CD14-positive monocyte (primary cell): ENCODE data around the gene GMEB2. TPM values are rescaled to one million over a fixed set of nuclear protein-coding genes. Genes with fewer than 3 reads are reported as not detected.

ENCODE experiments used
- DNase-seq, 3 donors: peaks; one replicate each; pipeline ENCODE4 v3.0.0-alpha.2; 2011 to 2022
- H2AFZ ChIP-seq: 2 replicates; pipeline ENCODE4 v1.6.0; 2012; ENCODE audit warnings: mild to moderate bottlenecking, low read depth, low read length, inconsistent platforms; ENCODE audit not compliant: insufficient read depth, poor library complexity, severe bottlenecking
- H3K27ac ChIP-seq, 2 donors: 1 replicate in 1 of 2; 2 replicates in 1 of 2; pipeline ENCODE4 v1.5.1; 2012 to 2013; ENCODE audit warnings: low read length in 2 of 2, control low read depth in 1 of 2, inconsistent platforms in 1 of 2, low read depth in 1 of 2, mild to moderate bottlenecking in 1 of 2
- H3K27me3 ChIP-seq, 2 donors: one replicate each; pipeline versions ENCODE4 v1.6.0 to v1.6.1; 2011 to 2013; ENCODE audit warnings: low read length in 2 of 2; ENCODE audit not compliant: control insufficient read depth in 2 of 2, insufficient read depth in 2 of 2
- H3K36me3 ChIP-seq, 2 donors: replicated peaks in 1 of 2; 1 replicate in 1 of 2; 2 replicates in 1 of 2; pipeline versions ENCODE4 v1.5.1 to v1.6.1; 2012 to 2013; ENCODE audit warnings: low read length in 2 of 2, control low read depth in 1 of 2, inconsistent platforms in 1 of 2, mild to moderate bottlenecking in 1 of 2; ENCODE audit not compliant: insufficient read depth in 2 of 2, control insufficient read depth in 1 of 2
- H3K4me1 ChIP-seq, 2 donors: 1 replicate in 1 of 2; 2 replicates in 1 of 2; pipeline versions ENCODE4 v1.5.1 to v1.6.1; 2012 to 2013; ENCODE audit warnings: low read length in 2 of 2, control low read depth in 1 of 2, inconsistent platforms in 1 of 2, mild to moderate bottlenecking in 1 of 2, moderate library complexity in 1 of 2; ENCODE audit not compliant: insufficient read depth in 2 of 2, control insufficient read depth in 1 of 2
- H3K4me2 ChIP-seq: replicated peaks from 2 replicates; pipeline ENCODE3; 2012; ENCODE audit warnings: low read length, moderate library complexity, mild to moderate bottlenecking; ENCODE audit not compliant: poor library complexity, severe bottlenecking; ENCODE audit errors: extremely low read depth
- H3K4me3 ChIP-seq, 3 experiments: fragments of 200-600 bp in 1 of 3; sonication (generic) in 1 of 3; replicated peaks in 1 of 3; 1 replicate in 2 of 3; 2 replicates in 1 of 3; pipeline ENCODE4 v1.5.1; 2011 to 2013; ENCODE audit warnings: low read length in 3 of 3, mild to moderate bottlenecking in 3 of 3, control low read depth in 2 of 3, low read depth in 2 of 3, inconsistent platforms in 1 of 3, moderate library complexity in 1 of 3
- H3K79me2 ChIP-seq: 2 replicates; pipeline ENCODE4 v1.6.0; 2012; ENCODE audit warnings: mild to moderate bottlenecking, control low read depth, inconsistent platforms, low read length, moderate library complexity; ENCODE audit not compliant: insufficient read depth
- H3K9ac ChIP-seq: 2 replicates; pipeline ENCODE4 v1.6.0; 2017; ENCODE audit warnings: low read length, mild to moderate bottlenecking; ENCODE audit not compliant: insufficient read depth, poor library complexity, severe bottlenecking
- H3K9me3 ChIP-seq, 2 donors: replicated peaks in 1 of 2; 1 replicate in 1 of 2; 2 replicates in 1 of 2; pipeline versions ENCODE4 v1.5.1 to v1.6.1; 2012 to 2013; ENCODE audit warnings: low read length in 2 of 2, control low read depth in 1 of 2; ENCODE audit not compliant: control insufficient read depth in 1 of 2, insufficient read depth in 1 of 2
- H4K20me1 ChIP-seq: 2 replicates; pipeline ENCODE4 v1.6.0; 2012; ENCODE audit warnings: mild to moderate bottlenecking, low read length, control low read depth, moderate library complexity; ENCODE audit not compliant: insufficient read depth
- H3K27ac Mint-ChIP-seq, 7 donors: one replicate each; pipeline ENCODE4 v1.8.0; 2020; ENCODE audit warnings: mild to moderate bottlenecking in 7 of 7, mixed read lengths in 7 of 7, moderate library complexity in 6 of 7, inconsistent platforms in 2 of 7
- H3K27me3 Mint-ChIP-seq, 3 donors: one replicate each; pipeline ENCODE4 v1.8.0; 2021 to 2022; ENCODE audit warnings: low read depth in 3 of 3, mild to moderate bottlenecking in 3 of 3, mixed read lengths in 3 of 3, moderate library complexity in 3 of 3, inconsistent platforms in 1 of 3
- H3K36me3 Mint-ChIP-seq, 2 donors: one replicate each; pipeline ENCODE4 v1.8.0; 2020; ENCODE audit warnings: mixed read lengths in 2 of 2, inconsistent platforms in 1 of 2, mild to moderate bottlenecking in 1 of 2
- H3K4me1 Mint-ChIP-seq: one replicate; pipeline ENCODE4 v1.8.0; 2020; ENCODE audit warnings: mild to moderate bottlenecking, mixed read lengths
- H3K4me3 Mint-ChIP-seq, 2 donors: one replicate each; pipeline ENCODE4 v1.8.0; 2020; ENCODE audit warnings: mild to moderate bottlenecking in 2 of 2, mixed read lengths in 2 of 2, moderate library complexity in 1 of 2
- H3K9me3 Mint-ChIP-seq, 7 donors: one replicate each; pipeline ENCODE4 v1.8.0; 2020 to 2022; ENCODE audit warnings: mixed read lengths in 7 of 7, mild to moderate bottlenecking in 6 of 7, moderate library complexity in 6 of 7, inconsistent platforms in 2 of 7
- WGBS: methylation state at CpG from one replicate; pipeline ENCODE4 v1.1.5; 2013; ENCODE audit warnings: missing lambda C conversion rate; ENCODE audit not compliant: insufficient coverage; 5-methylcytosine and 5-hydroxymethylcytosine counted together
- intact Hi-C, 2 donors: fragments of 100-400 bp; cut with micrococcal nuclease; formaldehyde crosslinking; loops; one replicate each; pipeline versions ENCODE4 v1.15.0 to v1.15.1; 2023
- polyA plus RNA-seq, 3 donors: library from polyadenylated mRNA; depleted of rRNA in 1 of 3; unstranded in 2 of 3; stranded (reverse) in 1 of 3; fragments of 300-500 nt in 2 of 3; fragments of >200 nt in 1 of 3; fragmentation: Illumina TruSeq in 2 of 3; gene quantifications; 1 replicate in 2 of 3; 2 replicates in 1 of 3; pipeline ENCODE4 v1.2.3, GENCODE V29; 2012 to 2021
- TF ChIP-seq, protein P1 (sequence below): fragments of 200-600 bp; IDR thresholded peaks from one replicate; pipeline ENCODE4 v1.8.0; 2022; ENCODE audit warnings: antibody characterized with exemption, mild to moderate bottlenecking

Gene GMEB2
- polyA plus RNA-seq, 3 donors = 2.7 to 11.7 (median 3.8) TPM

DNA sequence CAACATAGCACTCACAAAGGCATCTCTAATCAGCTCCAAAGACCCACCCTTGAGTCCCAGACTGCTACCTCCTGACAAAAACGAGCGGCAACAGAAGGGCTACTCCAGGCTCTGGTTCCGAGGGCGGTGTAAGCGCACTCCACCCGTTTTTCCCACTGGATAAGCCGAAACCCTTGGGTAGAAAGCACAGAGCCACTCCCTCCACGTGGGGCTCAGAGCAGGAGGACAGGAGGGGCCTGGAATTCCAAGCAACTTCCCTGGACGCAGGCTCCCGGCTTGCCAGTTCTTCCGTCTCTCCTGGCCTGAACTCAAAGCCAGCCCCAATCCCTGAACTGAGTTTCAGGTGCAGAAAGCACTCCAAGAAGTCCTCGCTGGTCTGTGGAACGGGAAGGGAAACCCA lies 7.4 kb downstream of the GMEB2 start:
- Mint-ChIP-seq H3K9me3 (peaks cover 0 to 6% (median 4%) of the 10 kb centered on the region in 7 donors), H3K36me3 (peaks cover 61 to 79% of the 10 kb centered on the region in 2 donors)

DNA sequence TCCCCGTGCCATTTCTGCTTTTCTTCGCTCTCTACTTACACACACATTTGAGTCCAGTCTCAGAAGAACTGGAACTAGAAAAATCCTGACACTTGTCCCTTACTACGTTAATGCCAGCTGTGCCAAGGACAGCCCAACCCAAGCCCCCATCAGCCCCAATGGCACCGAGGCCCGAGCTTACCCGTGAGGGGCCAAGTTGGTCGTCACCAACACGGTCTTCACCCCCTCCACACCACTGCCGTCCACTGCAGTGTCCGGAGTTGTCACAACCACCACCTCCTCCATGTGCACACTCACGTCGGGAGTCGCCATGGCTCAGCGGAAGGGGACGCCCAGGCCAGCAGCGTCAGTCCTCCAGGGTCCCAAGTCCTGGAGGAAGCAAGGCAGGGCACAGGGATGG lies 7.8 kb downstream of the GMEB2 start:
- peaks cover 40% of the 10 kb centered on the region for H4K20me1 ChIP-seq
- no peaks in the 10 kb centered on the region for H3K9me3 ChIP-seq
- DNase-seq = no peak
- H3K36me3 Mint-ChIP-seq = peaks cover 61 to 81% of the 10 kb centered on the region in 2 donors
- no peak overlapping the region for H3K4me3 Mint-ChIP-seq
- H3K9me3 Mint-ChIP-seq = peaks cover 0 to 9% (median 6%) of the 10 kb centered on the region in 7 donors
- H3K4me3 ChIP-seq = no peak overlapping the region
- H3K27ac ChIP-seq = no peak overlapping the region
- peaks cover 33 to 50% of the 10 kb centered on the region in 2 donors for H3K36me3 ChIP-seq
- H3K9ac ChIP-seq = no peak overlapping the region
- peaks cover 59% of the 10 kb centered on the region for H3K79me2 ChIP-seq
- H3K27me3 ChIP-seq = no peaks in the 10 kb centered on the region
- H3K4me1 ChIP-seq = no peaks in the 10 kb centered on the region
- peaks cover 0 to 3% (median 2%) of the 10 kb centered on the region in 3 donors for H3K27me3 Mint-ChIP-seq
- TF ChIP-seq, protein P1, sequence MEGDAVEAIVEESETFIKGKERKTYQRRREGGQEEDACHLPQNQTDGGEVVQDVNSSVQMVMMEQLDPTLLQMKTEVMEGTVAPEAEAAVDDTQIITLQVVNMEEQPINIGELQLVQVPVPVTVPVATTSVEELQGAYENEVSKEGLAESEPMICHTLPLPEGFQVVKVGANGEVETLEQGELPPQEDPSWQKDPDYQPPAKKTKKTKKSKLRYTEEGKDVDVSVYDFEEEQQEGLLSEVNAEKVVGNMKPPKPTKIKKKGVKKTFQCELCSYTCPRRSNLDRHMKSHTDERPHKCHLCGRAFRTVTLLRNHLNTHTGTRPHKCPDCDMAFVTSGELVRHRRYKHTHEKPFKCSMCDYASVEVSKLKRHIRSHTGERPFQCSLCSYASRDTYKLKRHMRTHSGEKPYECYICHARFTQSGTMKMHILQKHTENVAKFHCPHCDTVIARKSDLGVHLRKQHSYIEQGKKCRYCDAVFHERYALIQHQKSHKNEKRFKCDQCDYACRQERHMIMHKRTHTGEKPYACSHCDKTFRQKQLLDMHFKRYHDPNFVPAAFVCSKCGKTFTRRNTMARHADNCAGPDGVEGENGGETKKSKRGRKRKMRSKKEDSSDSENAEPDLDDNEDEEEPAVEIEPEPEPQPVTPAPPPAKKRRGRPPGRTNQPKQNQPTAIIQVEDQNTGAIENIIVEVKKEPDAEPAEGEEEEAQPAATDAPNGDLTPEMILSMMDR = no peak
- WGBS = 98% methylated on average over 16 of the region's 16 CpGs
- H3K4me2 ChIP-seq = no peak overlapping the region
- no peak overlapping the region for H2AFZ ChIP-seq
- intact Hi-C loops = no loop called here
- H3K27ac Mint-ChIP-seq = no peak overlapping the region
- peaks cover 2% of the 10 kb centered on the region for H3K4me1 Mint-ChIP-seq

More for the DNA sequence above, 7.4 kb downstream of the GMEB2 start:
- DNase-seq = no peak
- Histone ChIP-seq H4K20me1 (peaks cover 40% of the 10 kb centered on the region), H2AFZ (no peak overlapping the region), H3K27ac (no peak overlapping the region), H3K9me3 (no peaks in the 10 kb centered on the region), H3K79me2 (peaks cover 62% of the 10 kb centered on the region), H3K4me3 (no peak overlapping the region), H3K4me2 (no peak overlapping the region), H3K36me3 (peaks cover 33 to 49% of the 10 kb centered on the region in 2 donors), H3K4me1 (no peaks in the 10 kb centered on the region), H3K9ac (no peak overlapping the region), H3K27me3 (no peaks in the 10 kb centered on the region)
- H3K4me3 Mint-ChIP-seq = no peak overlapping the region
- TF ChIP-seq, protein P1 = no peak
- intact Hi-C loops = no loop called here
- no peak overlapping the region for H3K27ac Mint-ChIP-seq
- peaks cover 0 to 3% (median 2%) of the 10 kb centered on the region in 3 donors for H3K27me3 Mint-ChIP-seq
- peaks cover 4% of the 10 kb centered on the region for H3K4me1 Mint-ChIP-seq
- WGBS = 97% methylated on average over 13 of the region's 13 CpGs
